Stimulated activated CD4-positive, alpha-beta T cell treated with anti-CD3 and anti-CD28 coated beads, Interleukin-1b, Interleukin-23, amount 100 ng/mL, for 1 hour (primary cell): ENCODE data around the gene ATG9B.

Source experiments
- DNase-seq, 2 donors: peaks; one replicate each; pipeline ENCODE4 v3.0.0-alpha.2; 2020; ENCODE audit warnings: low read depth in 2 of 2

ATG9B gene

GRCh38 chr7:150968056-150968733, 56.1 kb downstream of the ATG9B start:
- no peak for DNase-seq

GRCh38 chr7:150967349-150967748, 56.9 kb downstream of the ATG9B start:
- no peak for DNase-seq

GRCh38 chr7:150966002-150966401, 58.3 kb downstream of the ATG9B start:
- no peak for DNase-seq

GRCh38 chr7:150965273-150965830, 58.9 kb downstream of the ATG9B start:
- no peak for DNase-seq
